ENCODE measurements around the gene EEF1AKMT3. TPM values are rescaled to one million over a fixed set of nuclear protein-coding genes. Genes with fewer than 3 reads are reported as not detected.

EEF1AKMT3 gene
- total RNA-seq, 1 donor from 2014 or later, result 4.2 TPM

- peak overlapping the region; percentile 47 for H3K4me3 ChIP-seq (ENCODE audit: low read depth, low read length)
- TF ChIP-seq CTCF (conservative IDR thresholded peaks at IDR 0.05; ENCODE audit: low read depth, low read length), result no peak
- no peak for DNase-seq (ENCODE audit: low read depth)
These were observed 7.8 kb upstream of the EEF1AKMT3 start for GRCh38 chr12:57764662-57765002.

GRCh38 chr12:57765003-57765697 is 7.3 kb upstream of the EEF1AKMT3 start:
- peak overlapping the region; percentile 47 for H3K4me3 ChIP-seq (ENCODE audit: low read depth, low read length)
- no peak for DNase-seq (ENCODE audit: low read depth)
- TF ChIP-seq CTCF (conservative IDR thresholded peaks at IDR 0.05; ENCODE audit: low read depth, low read length), result peak; percentile 40

DNA sequence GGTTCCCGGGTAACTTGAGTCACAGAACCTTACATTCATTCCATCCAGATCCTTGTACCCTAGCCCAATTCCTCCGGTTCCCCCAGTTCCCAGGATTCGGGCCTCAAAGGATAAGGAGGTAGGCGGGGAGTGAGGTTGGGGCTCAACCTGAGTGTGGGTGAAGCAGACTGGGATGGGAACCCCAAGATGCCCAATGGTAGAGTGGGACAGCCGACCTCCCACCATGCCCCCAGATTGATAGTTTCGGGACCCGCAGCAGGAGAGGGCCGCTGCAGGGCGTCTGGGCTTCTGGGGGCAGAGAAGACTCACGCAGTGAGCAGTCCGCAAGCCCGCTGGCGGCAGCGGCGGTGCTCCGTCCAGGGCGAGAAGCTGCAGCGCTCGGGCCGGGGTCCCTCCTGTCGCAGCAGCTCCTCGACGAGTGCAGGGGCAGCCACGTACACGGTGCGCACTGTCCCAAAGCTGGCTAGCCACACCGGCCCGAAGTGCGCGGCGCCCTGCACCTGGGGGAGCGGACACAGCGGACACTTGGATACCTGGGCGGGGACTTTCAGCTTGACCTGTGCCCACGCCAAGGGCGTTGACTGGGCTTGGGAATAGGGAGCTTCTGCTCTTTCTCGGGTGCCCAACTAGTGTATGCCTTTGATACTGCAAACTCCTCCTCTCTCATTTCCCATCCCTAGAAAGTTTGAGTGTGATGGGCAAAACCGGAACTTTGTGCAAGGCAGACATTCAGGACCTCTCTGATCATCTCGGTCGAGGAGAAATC is 6.5 kb upstream of the EEF1AKMT3 start:
- DNase-seq (ENCODE audit: low read depth), result no peak
- peak overlapping the region; percentile 47 for H3K4me3 ChIP-seq (ENCODE audit: low read depth, low read length)
- no peak for TF ChIP-seq CTCF (conservative IDR thresholded peaks at IDR 0.05; ENCODE audit: low read depth, low read length)

DNA sequence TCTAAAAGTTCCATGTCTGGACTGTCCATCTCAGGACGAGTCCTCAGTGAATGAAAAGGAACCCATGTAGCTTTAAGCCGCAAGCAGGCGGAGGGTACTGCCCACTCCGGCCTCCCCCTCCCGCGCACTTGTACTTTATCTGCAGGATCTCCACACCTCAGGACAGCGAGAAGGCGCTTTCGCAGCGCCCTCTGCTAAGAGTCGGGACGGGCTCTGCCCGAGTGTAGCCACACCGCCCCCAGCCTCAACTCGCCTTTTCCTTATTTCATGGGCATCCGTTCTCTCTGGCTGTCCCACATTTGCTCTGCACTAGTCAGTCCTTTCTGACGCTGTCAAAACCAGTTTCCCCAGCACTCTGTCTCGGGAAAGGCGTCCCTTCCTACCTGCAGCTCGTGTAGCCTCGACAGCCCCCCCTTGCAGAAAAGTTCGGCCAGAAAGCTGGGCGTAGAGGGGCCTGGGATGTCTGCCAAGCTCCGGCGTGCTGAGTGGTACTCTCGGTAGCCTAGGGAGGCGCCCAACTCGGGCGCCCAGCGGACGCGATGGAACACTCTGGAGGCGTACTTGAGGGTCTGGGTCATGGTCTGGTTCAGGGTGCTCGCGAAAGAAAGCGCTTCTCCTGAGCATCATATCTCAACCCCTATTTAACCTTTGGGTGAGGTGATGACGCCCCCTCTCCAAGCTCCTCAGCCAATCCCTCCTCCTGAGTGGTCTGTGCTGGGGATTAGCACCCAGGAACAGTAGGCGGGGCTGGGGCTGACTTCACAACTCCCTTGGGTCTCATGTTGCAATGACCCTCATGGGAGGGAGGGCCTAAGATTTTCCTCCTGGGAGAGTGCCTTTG is 5.7 kb upstream of the EEF1AKMT3 start, which contains the start of gene CYP27B1:
Gene CYP27B1 (minus strand): TSS at position 615 of the 841 bp plus-strand sequence. CDS start 37 bp downstream, at position 578.
- peak within 1 kb of the TSS; percentile 47 for H3K4me3 ChIP-seq (ENCODE audit: low read depth, low read length)
- no peak for TF ChIP-seq CTCF (conservative IDR thresholded peaks at IDR 0.05; ENCODE audit: low read depth, low read length)
- no peak for DNase-seq (ENCODE audit: low read depth)

DNA sequence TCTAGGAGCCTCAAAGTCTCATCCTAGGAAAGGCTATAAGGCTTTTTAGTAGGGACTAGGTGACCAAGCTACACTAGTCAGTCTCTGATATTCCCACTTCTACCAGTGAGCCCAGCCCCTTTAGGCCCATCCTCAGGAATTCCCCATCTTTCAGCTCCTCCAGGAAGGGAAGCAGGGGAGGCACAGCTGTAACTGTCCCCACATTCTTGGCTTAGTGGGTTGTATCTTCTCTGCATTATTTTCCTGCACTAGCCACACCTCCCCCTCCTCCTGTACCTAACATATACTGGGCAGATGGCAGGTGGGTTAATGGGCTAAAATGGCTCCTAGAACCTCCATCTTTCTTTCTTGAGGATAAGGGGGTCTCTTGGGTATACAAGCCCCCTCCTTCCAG is 5.1 kb upstream of the EEF1AKMT3 start:
- DNase-seq (ENCODE audit: low read depth), result no peak
- no peak for TF ChIP-seq CTCF (conservative IDR thresholded peaks at IDR 0.05; ENCODE audit: low read depth, low read length)
- H3K4me3 ChIP-seq (ENCODE audit: low read depth, low read length), result no peak overlapping the region

GRCh38 chr12:57767876-57768275 is 4.5 kb upstream of the EEF1AKMT3 start:
- TF ChIP-seq CTCF (conservative IDR thresholded peaks at IDR 0.05; ENCODE audit: low read depth, low read length), result no peak
- H3K4me3 ChIP-seq (ENCODE audit: low read depth, low read length), result no peak overlapping the region
- no peak for DNase-seq (ENCODE audit: low read depth)

Measured in epithelial cell of proximal tubule (primary cell).